Retina (tissue), 1 donor: ENCODE measurements around the gene ZFYVE28.
"Not testable (repeated sequence)": the region's sequence is repeated elsewhere in the genome, so short reads cannot be mapped to it uniquely, and the experiment has no call there.

Experiments
- DNase-seq: peaks from one replicate; pipeline ENCODE4 v3.0.0-alpha.2; 2016

Gene ZFYVE28

DNA sequence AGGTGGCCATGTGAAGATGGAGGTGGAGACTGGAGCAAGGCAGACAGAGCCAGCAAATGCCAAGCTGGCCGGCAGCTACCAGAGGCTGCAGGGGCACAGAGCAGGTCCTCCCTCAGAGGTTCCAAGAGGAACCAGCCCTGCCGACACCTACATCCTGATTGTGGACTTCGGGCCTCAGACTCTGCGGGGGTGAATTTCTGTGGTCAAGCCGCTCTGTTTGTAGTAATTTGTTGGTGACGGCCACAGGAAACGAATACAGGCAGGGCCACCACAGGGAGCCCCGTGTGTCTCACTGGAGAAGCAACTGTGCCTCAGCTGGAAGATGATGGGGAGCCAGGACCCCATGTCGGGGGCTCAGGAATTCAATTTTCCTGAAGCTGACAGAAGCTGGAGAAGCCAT, 28.3 kb downstream of the ZFYVE28 start:
- no peak for DNase-seq

DNA sequence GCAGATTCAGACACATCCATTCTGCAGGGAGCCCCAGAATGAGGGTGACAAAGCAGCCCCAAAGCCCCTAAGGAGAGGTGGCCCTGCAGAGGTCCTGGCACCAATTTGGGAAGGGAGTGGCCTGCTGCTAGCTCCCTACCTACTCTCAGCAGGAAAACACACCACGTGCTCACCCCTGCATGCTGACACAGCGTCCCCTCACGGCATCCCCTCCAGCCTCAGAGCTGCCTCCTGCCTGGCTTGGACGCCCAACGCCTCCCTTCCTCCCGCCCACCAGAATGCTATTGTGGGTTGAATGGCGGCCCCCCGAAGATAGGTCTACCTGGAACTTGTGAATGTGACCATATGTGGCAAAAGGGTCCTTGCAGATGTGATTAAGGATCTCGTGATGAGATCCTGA, 28.8 kb downstream of the ZFYVE28 start:
- DNase-seq: no peak

DNA sequence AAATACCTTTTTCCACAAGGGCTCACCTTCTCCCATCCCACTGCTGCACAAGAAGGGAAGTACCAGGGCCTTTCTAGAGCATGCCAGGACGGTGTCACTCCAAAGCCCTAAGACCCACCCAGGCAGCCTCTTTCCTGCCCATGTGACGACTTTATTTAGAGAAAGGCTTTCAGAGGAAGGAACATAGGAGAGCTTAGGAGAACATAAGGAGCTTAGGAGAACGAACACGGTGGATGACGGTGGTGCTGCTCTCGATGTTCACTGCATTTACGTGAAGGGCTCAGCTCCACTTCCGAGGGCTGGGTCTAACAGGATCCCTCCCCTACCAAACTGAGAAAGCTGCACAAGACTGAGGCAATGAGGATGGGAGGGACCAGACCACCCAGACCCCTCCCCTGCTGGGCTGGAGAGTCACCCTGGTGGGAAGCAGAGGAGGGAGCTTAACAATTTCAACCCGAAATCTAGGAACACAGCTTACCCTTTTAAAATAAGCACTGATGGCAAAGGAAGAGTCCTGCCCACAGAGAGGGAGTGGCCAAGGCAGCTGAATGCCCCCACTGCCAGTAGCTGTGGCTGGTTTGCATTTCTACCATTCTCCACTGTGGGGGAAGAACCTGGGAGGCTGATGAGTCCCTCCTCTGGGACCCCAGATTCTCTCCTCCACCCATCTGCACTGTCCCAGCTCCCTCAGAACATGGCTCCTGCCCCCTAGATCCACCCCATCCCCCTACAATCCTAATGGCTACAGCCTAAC, 29.8 kb downstream of the ZFYVE28 start:
- DNase-seq: no peak

DNA sequence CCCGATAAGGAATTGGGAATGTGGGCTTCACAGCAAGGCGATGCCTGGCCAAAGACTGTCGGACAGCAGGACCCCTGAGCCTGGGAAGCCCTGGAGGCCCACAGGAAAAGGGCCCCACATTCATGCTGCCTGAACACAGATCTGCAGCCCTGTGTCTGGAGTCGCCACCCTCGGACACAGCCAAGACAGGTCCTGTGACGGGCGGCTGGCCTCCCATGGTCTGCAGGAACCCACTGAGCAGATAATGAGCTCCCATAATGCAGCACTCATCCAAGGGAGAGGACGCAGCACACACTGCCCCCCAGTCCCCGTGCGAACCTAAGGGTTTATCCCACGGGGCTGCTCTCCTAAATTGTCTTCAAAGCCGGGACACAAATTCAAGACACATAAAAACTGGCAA, 30.6 kb downstream of the ZFYVE28 start:
- no peak for DNase-seq

DNA sequence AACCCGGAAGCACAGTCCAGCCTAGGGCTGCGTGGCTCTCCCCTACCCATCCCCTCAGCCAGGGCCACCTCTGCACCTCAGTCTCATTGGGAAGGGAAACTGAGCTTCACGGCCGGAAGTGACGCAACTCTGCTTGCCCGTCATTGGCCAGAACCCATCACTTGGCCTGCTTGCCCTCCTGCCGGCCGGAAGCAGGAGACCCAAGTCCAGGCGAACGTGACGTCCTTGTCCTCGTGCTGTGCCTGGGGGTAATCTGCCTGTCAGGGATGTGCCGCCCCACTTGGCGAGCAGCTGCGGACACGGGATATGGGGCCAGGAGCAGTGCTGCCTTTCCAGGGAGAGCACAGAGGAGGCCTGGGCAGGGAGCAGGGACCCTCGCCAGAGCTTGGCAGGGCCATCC, 31.2 kb downstream of the ZFYVE28 start:
- no peak for DNase-seq

DNA sequence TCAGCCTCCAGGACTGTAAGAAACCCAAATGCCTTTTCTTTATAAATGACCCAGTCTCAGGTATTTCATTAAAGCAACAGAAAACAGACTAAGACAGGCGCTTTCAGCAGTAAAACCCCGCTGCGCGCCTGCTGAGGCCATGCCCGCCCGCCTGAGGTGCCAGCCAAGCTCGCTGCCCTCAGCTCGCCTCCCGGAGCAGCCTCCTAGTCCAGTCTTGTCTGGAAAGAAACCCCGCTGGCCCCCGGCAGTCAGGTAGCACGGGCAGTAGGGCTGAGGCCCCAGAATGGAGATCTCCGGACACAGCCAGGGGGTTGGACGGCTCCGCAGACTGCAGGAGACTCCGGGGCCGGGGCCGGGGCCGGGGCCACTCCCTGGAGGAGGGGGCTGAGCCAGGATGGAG, 31.7 kb downstream of the ZFYVE28 start:
- no peak for DNase-seq

DNA sequence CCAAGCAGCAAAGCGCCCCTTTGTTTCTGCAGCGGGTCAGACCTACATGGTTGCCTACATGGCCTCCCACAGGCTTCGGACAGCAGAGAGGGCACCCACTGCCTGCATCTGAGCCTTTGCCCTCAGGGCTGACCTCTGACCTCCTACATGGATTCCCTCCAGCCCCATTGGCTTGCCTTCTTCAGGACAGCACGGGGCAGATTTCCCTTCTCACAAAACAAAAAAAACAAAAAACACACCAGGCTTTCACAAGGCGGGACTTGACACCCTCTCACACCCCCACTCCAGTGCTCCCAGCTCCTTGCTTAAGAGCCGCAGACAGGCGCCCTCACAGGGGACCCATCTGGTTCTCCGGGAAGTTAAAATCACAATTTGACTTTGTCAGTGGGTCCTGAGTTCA, 32.9 kb downstream of the ZFYVE28 start:
- no peak for DNase-seq

DNA sequence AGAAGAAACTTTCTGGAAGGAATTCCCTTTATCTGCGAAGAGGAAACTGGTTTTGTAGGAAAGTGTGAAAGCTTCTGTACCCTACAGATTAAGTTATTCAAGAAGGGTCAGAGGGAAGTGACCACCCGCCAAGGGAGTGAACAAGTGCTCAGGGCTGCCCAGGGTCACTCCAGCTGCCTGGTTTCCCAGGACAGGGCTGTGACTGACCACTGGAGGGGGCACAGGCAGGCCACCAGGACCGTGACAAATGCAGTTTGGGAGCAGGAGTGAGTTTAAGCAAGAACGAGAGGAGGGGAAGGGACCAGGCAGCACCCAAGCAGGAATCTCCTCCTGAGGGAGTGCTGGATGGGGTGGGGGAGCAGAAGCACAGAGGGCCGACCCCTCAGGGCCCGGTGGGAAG, 34.2 kb downstream of the ZFYVE28 start:
- DNase-seq: no peak

DNA sequence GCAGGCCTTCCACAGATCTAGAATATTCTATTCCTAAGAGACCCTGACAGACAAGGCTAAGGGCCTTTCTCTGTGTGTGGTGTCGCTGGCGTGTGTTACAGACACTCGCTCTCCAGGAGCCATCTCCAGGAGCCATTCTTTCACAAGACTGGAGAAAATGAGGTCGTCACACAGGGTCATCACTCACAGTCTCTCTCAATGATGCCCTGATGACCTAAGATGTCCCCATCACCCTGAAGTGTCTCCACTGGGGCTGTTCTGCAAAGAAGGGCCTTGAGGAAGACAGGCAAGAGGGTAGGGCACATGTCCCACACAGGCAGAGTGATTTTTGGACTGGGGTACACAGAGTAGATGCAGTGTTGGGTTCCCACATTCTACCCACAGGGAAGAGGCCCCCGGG, 34.7 kb downstream of the ZFYVE28 start:
- no peak for DNase-seq

DNA sequence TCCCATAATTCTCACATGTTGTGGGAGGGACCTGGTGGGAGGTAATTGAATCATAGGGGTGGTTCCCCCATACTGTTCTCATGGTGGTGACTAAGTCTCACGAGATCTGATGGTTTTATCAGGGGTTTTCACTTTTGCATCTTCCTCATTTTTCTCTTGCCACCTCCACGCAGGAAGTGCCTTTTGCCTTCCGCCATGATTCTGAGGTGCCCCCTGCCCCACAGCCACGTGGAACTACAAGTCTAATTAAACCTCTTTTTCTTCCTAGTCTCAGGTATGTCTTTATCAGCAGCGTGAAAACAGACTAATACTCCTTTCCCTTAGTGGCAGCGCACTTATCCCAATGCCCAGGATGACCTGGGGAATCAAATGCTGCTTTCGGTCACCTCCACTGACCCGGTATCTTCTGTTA, 35.2 kb downstream of the ZFYVE28 start:
- not testable (repeated sequence) for DNase-seq

DNA sequence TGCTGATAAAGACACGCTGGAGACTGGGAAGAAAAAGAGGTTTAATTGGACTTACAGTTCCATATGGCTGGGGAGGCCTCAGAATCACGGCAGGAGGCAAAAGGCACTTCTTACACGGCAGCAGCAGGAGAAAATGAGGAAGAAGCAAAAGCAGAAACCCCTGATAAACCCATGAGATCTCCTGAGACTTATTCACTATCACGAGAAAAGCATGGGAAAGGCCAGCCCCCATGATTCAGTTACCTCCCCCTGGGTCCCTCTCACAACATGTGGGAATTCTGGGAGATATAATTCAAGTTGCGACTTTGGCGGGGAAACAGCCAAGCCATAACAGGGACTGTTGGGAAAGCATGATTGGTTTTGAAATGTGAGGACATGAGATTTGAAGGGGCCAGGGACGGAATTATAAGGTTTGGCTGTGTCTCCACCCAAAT, 35.7 kb downstream of the ZFYVE28 start:
- not testable (repeated sequence) for DNase-seq

DNA sequence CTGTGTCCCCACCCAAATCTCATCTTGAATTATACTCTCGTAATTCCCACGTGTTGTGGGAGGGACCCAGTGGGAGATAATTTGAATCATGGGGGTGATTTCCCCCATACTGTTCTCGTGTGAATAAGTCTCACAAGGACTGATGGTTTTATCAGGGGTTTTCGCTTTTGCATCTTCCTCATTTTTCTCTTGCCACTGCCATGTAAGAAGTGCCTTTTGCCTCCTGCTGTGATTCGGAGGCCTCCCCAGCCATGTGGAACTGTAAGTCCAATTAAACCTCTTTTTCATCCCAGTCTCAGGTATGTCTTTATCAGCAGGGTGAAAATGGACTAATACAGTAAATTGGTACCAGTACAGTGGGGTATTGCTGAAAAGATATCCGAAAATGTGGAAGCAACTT, 37.9 kb downstream of the ZFYVE28 start:
- not testable (repeated sequence) for DNase-seq

DNA sequence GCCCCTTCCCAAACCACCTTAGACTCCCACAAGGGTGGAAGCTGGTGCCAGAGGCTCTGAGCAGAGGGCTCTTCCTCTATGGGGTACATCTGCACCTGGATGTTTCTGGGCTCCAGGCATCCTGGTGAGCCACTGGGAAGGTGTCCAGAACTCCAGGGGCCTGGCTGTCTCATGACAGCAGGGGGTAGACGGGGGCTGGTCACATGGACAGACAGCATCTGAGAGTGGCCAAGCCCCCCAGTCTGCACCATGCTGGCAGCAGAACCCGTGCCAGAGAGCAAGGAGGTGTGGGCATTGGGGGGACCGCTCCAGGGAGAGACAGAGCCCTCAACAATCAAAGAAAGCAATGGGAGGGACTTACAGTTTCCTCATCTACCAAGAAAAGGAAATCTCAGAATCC, 39.5 kb downstream of the ZFYVE28 start:
- no peak for DNase-seq

DNA sequence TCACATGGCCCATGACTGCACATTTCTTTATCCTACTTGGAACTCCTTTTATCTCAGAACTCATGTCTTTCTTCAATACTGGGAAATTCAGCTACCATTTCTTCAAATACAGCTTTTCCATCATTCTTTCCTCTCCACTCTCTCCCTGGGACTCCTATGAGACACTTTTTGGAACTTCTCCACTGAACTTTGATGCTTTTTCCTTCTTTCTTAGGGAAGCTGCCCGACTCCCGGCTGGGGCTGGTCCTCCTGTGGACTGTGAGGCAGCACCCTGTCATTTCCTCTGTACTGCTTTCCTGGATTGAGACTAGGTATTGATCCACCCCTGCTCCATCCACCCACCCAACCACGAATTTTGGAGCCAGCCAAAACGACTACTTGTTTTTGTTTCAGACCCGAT, 40.0 kb downstream of the ZFYVE28 start:
- DNase-seq: no peak

DNA sequence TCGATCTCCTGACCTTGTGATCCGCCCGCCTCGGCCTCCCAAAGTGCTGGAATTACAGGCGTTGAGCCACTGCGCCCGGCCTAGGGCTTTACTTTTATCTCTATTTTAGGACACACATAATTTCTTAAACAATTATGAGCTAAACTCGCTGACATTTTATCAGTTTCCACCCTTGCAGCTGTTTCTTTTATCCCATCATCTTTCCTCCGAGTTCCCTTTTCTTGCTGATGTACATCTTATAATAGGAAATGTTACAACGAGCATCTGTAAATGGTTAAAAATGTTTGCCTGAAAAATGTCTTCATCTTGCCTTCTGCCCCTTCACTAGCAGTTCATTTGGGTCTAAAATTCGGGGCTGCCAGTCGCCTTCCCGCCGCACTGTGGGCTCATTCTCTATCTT, 41.2 kb downstream of the ZFYVE28 start:
- no peak for DNase-seq

DNA sequence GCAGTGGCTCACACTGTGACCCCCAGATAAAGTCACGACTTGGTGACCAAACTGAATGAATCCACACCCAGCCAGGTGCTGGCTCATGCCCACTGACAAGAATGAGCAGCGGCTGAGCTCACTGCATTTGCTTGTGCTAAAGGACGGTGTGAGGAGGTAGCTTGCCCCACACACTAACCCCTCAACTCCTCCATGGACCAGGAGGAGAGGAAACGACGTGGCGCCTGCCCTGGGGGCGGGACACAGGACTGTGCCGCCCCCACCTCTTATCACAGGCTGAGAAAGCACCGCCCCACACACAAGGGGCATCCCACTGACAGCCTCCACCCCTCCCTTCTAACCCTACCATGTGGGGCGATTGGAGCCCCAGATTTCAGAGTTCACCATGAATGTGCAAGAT, 43.0 kb downstream of the ZFYVE28 start:
- no peak for DNase-seq

DNA sequence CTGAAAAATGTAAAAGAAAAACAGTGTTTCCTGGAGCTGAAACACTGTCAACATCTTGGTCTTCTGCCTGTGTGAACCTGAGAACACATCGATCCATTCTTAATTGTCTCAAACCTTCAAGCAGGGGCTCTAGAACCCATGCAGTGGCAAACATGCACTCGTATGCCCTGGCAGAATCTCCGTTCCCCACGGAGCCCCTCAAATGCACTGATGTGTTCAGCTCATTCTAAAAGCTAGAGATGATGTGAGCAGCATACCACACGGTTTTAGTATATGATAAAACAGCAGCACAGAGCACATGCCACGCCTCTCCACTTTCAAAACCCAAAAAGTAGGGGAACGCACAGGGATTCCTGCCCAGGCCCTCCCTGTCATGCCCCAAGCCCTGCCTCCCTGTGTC, 44.9 kb downstream of the ZFYVE28 start:
- no peak for DNase-seq

DNA sequence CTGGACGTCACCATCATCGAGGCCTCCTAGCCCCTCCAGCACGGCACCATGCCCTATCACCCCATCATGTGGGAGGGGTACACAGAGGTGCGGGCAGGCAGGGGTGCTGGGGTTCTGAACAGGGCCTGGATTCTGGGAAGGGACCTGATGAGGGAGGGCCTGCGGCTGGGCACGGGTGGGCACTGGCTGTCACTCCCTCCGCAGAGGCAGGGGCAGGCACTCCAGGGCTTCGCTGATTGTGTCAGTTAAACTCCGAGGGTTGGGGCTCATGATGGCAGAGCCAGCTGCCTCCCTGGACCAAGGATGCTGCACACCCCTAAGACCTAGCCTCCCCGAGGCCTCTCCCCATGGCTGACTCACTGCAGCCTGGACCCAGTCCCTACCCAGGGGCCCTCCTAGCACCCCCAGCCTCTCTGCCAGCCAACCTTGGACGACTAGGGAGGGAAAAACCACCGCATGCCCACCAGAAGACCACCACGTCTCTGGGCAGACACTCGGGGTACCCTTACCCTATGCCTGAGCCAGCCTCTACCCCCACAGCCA, 45.9 kb downstream of the ZFYVE28 start:
- no peak for DNase-seq

DNA sequence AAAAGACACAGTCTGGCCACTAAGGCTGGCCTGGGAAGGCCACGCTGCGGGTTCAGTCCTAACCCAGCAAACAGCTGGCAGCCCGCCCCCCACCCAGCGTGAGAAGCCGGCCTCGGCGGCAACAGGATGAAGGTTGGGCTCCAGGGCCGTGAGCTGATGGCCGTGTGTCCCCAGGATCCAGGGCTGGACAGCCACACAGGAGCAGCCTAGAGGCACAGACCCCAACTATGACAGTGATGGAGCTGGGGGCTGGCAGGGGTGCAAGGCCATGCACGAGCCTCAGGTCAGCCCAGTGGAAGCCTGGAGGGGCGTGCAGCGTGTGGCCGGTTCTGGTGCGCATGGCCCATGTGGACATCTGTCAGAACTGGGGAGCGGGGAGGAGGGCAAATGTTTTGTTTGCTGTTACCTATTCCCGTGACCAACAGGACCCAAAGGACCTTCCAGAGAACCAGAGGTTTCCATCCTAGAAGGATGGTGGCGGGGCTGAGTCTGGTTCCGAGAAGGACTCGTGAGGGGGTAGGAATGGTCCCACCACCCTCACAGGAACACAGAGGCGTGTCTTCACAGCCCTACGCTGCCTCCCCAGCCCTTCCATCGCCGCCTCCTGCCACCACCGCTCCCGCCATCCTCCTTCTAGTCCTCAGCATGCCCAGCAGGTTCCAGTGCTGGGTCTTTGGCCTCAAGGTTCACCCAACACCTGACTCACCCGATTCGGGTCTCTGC, 46.5 kb downstream of the ZFYVE28 start:
- no peak for DNase-seq

DNA sequence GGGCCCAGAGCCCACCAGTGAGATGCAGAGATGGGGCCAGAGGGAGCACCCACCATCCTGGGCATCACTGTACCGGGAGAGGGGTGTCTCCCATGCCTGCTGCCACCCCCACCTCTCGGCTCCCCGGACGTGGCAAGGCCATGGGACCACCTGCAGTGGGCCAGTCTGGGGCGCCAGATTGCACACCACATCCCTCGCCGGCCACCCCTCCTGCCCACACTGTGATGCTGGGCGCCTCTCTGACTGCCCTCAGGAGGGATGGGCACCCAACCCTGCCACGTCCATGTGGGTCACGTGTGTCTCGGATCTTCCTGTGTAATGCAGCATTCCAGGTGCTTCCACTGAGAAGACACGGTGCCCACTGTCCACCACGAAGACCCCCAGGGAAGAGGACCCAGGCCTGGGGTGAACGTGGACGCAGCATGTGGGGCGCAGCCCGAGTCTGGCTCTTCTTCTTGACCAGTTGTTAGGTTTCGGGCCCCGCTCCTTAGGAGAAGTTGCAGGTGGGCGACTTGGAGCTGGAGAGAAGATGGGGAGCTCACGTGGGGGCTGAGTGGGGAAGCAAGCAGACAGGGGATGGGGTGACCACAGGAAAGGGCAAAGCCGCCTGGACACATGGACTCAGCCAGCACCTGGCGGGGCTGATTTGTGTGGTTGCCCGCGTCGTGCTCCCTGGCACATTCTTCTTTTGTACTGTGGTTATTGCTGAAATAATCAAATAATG, 47.7 kb downstream of the ZFYVE28 start:
- no peak for DNase-seq

DNA sequence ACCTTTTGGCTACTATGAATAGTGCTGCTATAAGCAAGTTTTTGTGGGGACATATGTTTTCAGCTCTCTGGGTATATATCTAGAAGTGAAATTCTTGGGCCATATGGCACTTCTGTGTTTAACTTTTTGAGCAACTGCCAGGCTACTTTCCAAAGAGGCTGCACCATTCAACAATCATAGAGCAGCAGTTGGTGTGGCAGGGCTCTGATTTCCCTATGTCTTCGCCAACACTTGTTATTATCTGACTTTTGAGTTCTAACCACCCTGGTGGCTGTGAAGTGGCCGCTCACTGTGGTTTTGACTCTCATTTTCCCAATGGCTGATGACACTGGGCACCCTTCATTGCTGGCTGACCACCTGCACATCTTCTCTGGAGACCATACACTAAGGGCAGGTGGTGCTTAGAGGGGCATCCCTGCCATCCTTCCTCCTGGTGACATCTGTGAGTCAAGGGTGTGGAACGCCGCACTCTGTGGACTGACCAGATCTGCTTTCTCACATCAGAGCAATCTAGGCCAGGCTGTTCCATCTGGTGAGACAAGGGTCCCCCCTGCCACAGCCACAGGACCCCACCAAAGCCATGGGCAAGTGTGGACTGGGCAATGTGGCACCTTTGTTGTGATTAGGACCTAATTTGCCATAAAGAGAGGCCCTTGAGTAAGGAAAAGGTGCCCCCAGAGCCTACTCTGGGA, 49.6 kb downstream of the ZFYVE28 start:
- no peak for DNase-seq

DNA sequence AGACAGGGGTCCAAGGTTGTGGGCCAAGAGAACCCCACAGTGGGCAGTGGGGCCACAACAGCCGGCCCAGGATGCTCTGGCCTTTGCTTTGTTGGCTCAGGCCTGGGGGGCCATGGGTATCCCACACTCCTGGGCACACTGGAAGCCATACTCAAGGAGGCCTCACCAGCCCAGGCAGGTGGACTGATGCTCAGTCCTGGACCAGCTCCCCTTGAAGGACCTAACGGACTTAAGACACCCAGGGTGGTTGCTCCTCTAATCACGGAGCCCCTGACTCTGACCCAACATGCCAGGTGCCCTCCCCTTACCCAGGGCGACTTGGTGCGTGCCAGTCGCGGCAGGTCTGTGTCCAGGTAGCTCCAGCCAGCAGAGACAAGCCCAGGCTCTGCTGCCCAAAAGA, 50.8 kb downstream of the ZFYVE28 start:
- no peak for DNase-seq
